AG10803 (cell line): ENCODE data around the gene ENTREP1.
"Not testable (repeated sequence)": the region's sequence is repeated elsewhere in the genome, so short reads cannot be mapped to it uniquely, and the experiment has no call there.

ENCODE experiments used
- DNase-seq: peaks from one replicate; pipeline ENCODE4 v3.0.0; 2010; ENCODE audit warnings: low read depth
- H3K4me3 ChIP-seq: 2 replicates; pipeline ENCODE4 v1.5.1; 2011; ENCODE audit warnings: mild to moderate bottlenecking, low read length, control low read depth
- CTCF ChIP-seq: conservative IDR thresholded peaks from 2 replicates; pipeline ENCODE4 v1.5.1; 2011; ENCODE audit warnings: mild to moderate bottlenecking, low read length, control low read depth, inconsistent platforms

ENTREP1 gene

GRCh38 chr9:69433392-69433791, 108.4 kb downstream of the ENTREP1 start:
- TF ChIP-seq CTCF: no peak
- peak; percentile 31 for DNase-seq
- no peak overlapping the region for H3K4me3 ChIP-seq

DNA sequence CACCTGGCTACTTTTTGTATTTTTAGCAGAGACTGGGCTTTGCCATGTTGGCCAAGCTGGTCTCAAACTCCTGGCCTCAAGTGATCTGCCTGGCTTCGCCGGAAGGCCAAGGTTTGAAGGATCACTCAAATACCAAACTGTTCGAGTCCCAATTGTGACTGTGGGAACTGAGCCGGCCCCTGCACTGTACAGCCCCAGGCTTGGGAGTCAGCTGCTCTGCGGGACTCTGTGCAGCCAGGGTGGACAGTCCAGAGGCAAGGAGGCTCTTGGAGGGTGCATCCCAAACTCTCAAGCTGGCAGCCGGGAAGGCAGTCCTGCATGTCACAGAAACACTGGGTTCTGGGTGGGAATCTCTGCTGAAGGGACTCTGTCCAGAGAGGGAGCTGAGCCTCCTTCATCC, 109.0 kb downstream of the ENTREP1 start:
- no peak for TF ChIP-seq CTCF
- no peak overlapping the region for H3K4me3 ChIP-seq
- no peak for DNase-seq

DNA sequence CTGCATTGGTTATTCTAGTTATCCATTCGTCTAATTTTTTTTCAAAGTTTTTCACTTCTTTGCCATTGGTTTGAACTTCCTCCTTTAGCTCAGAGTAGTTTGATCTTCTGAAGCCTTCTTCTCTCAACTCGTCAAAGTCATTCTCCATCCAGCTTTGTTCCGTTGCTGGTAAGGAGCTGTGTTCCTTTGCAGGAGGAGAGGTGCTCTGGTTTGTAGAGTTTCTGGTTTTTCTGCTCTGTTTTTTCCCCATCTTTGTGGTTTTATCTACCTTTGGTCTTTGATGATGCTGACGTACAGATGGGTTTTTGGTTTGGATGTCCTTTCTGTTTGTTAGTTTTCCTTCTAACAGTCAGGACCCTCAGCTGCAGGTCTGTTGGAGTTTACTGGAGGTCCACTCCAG, 114.6 kb downstream of the ENTREP1 start:
- DNase-seq, H3K4me3 ChIP-seq: not testable (repeated sequence)

DNA sequence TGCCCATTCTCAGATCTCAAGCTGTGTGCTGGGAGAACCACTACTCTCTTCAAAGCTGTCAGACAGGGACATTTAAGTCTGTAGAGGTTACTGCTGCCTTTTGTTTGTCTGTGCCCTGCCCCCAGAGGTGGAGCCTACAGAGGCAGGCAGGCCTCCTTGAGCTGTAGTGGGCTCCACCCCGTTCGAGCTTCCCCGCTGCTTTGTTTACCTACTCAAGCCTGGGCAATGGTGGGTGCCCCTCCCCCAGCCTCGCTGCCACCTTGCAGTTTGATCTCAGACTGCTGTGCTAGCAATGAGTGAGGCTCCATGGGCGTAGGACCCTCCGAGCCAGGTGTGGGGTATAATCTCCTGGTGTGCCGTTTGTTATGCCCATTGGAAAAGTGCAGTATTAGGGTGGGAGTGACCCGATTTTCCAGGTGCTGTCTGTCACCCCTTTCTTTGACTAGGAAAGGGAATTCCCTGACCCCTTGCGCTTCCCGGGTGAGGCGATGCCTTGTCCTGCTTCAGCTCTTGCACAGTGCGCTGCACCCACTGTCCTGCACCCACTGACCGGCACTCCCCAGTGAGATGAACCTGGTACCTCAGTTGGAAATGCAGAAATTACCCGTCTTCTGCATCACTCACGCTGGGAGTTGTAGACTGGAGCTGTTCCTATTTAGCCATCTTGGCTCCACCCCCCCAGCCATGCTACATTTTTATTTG, 115.4 kb downstream of the ENTREP1 start:
- DNase-seq: not testable (repeated sequence)

More for the DNA sequence above, 115.4 kb downstream of the ENTREP1 start:
- not testable (repeated sequence) for H3K4me3 ChIP-seq
